HUES48 (cell line): ENCODE results near the gene SERBP1.

Source experiments
- H3K27ac ChIP-seq: one replicate; pipeline ENCODE4 v1.7.0; 2013; ENCODE audit warnings: low read depth, low read length, inconsistent platforms
- H3K27me3 ChIP-seq: 2 replicates; pipeline ENCODE4 v1.6.1; 2013; ENCODE audit warnings: mild to moderate bottlenecking, low read length; ENCODE audit not compliant: control insufficient read depth, insufficient read depth
- H3K36me3 ChIP-seq: 2 replicates; pipeline ENCODE4 v1.6.1; 2013; ENCODE audit warnings: low read length; ENCODE audit not compliant: control insufficient read depth, insufficient read depth
- H3K4me1 ChIP-seq: 2 replicates; pipeline ENCODE4 v1.6.1; 2013; ENCODE audit warnings: mild to moderate bottlenecking, low read length; ENCODE audit not compliant: control insufficient read depth, insufficient read depth
- H3K4me3 ChIP-seq: 2 replicates; pipeline ENCODE4 v1.5.1; 2013; ENCODE audit warnings: mild to moderate bottlenecking, low read depth, low read length
- H3K9ac ChIP-seq: 2 replicates; pipeline ENCODE4 v1.6.1; 2013; ENCODE audit warnings: mild to moderate bottlenecking, low read depth, low read length, moderate library complexity
- H3K9me3 ChIP-seq: 2 replicates; pipeline ENCODE4 v1.6.1; 2013; ENCODE audit warnings: low read length; ENCODE audit not compliant: control insufficient read depth, insufficient read depth

SERBP1 gene

GRCh38 chr1:67382292-67382691 lies 47.9 kb downstream of the SERBP1 start:
- Histone ChIP-seq H3K27ac (no peak overlapping the region), H3K4me3 (no peak overlapping the region), H3K27me3 (no peaks in the 10 kb centered on the region), H3K9ac (no peak overlapping the region), H3K4me1 (peaks cover 2% of the 10 kb centered on the region), H3K36me3 (no peaks in the 10 kb centered on the region), H3K9me3 (peaks cover 17% of the 10 kb centered on the region)

- no peaks in the 10 kb centered on the region for H3K27me3 ChIP-seq
- peaks cover 12% of the 10 kb centered on the region for H3K4me1 ChIP-seq
- no peak overlapping the region for H3K4me3 ChIP-seq
- no peak overlapping the region for H3K27ac ChIP-seq
- no peaks in the 10 kb centered on the region for H3K36me3 ChIP-seq
- peaks cover 17% of the 10 kb centered on the region for H3K9me3 ChIP-seq
- H3K9ac ChIP-seq: no peak overlapping the region
Measured at GRCh38 chr1:67381154-67381553, 49.0 kb downstream of the SERBP1 start.

- Histone ChIP-seq H3K4me1 (peaks cover 18% of the 10 kb centered on the region), H3K27me3 (no peaks in the 10 kb centered on the region), H3K9me3 (no peaks in the 10 kb centered on the region), H3K4me3 (no peak overlapping the region), H3K27ac (no peak overlapping the region), H3K9ac (no peak overlapping the region), H3K36me3 (no peaks in the 10 kb centered on the region)
Measured at GRCh38 chr1:67377253-67377652, 52.9 kb downstream of the SERBP1 start.

GRCh38 chr1:67376381-67376780 lies 53.8 kb downstream of the SERBP1 start:
- Histone ChIP-seq H3K9me3 (no peaks in the 10 kb centered on the region), H3K36me3 (no peaks in the 10 kb centered on the region), H3K9ac (no peak overlapping the region), H3K4me1 (peaks cover 26% of the 10 kb centered on the region), H3K27ac (no peak overlapping the region), H3K4me3 (no peak overlapping the region), H3K27me3 (no peaks in the 10 kb centered on the region)

- Histone ChIP-seq H3K9ac (no peak overlapping the region), H3K9me3 (no peaks in the 10 kb centered on the region), H3K27me3 (no peaks in the 10 kb centered on the region), H3K4me1 (peaks cover 28% of the 10 kb centered on the region), H3K36me3 (no peaks in the 10 kb centered on the region), H3K4me3 (no peak overlapping the region), H3K27ac (no peak overlapping the region)
Measured at GRCh38 chr1:67372898-67373297, 57.3 kb downstream of the SERBP1 start.

GRCh38 chr1:67372136-67372535 lies 58.1 kb downstream of the SERBP1 start:
- Histone ChIP-seq H3K4me1 (peaks cover 24% of the 10 kb centered on the region), H3K36me3 (no peaks in the 10 kb centered on the region), H3K27ac (no peak overlapping the region), H3K9ac (no peak overlapping the region), H3K27me3 (no peaks in the 10 kb centered on the region), H3K9me3 (no peaks in the 10 kb centered on the region), H3K4me3 (no peak overlapping the region)

GRCh38 chr1:67371681-67372080 lies 58.5 kb downstream of the SERBP1 start:
- no peaks in the 10 kb centered on the region for H3K27me3 ChIP-seq
- no peak overlapping the region for H3K4me3 ChIP-seq
- no peaks in the 10 kb centered on the region for H3K36me3 ChIP-seq
- no peaks in the 10 kb centered on the region for H3K9me3 ChIP-seq
- H3K9ac ChIP-seq: no peak overlapping the region
- H3K27ac ChIP-seq: no peak overlapping the region
- peaks cover 20% of the 10 kb centered on the region for H3K4me1 ChIP-seq

GRCh38 chr1:67371043-67371442 lies 59.2 kb downstream of the SERBP1 start:
- H3K9me3 ChIP-seq: no peaks in the 10 kb centered on the region
- H3K27me3 ChIP-seq: no peaks in the 10 kb centered on the region
- H3K27ac ChIP-seq: no peak overlapping the region
- peaks cover 15% of the 10 kb centered on the region for H3K4me1 ChIP-seq
- H3K36me3 ChIP-seq: no peaks in the 10 kb centered on the region
- no peak overlapping the region for H3K4me3 ChIP-seq
- H3K9ac ChIP-seq: no peak overlapping the region

- H3K36me3 ChIP-seq: no peaks in the 10 kb centered on the region
- no peaks in the 10 kb centered on the region for H3K9me3 ChIP-seq
- no peak overlapping the region for H3K4me3 ChIP-seq
- H3K27me3 ChIP-seq: no peaks in the 10 kb centered on the region
- H3K9ac ChIP-seq: no peak overlapping the region
- peaks cover 14% of the 10 kb centered on the region for H3K4me1 ChIP-seq
- H3K27ac ChIP-seq: no peak overlapping the region
Measured at GRCh38 chr1:67368046-67368514, 62.1 kb downstream of the SERBP1 start.

- Histone ChIP-seq H3K4me3 (no peak overlapping the region), H3K36me3 (no peaks in the 10 kb centered on the region), H3K27me3 (no peaks in the 10 kb centered on the region), H3K27ac (no peak overlapping the region), H3K4me1 (peaks cover 13% of the 10 kb centered on the region), H3K9ac (no peak overlapping the region), H3K9me3 (no peaks in the 10 kb centered on the region)
Measured at GRCh38 chr1:67367370-67368045, 62.7 kb downstream of the SERBP1 start.

- H3K4me1 ChIP-seq: no peaks in the 10 kb centered on the region
- no peak overlapping the region for H3K4me3 ChIP-seq
- no peak overlapping the region for H3K27ac ChIP-seq
- no peak overlapping the region for H3K9ac ChIP-seq
- no peaks in the 10 kb centered on the region for H3K36me3 ChIP-seq
- no peaks in the 10 kb centered on the region for H3K9me3 ChIP-seq
- H3K27me3 ChIP-seq: no peaks in the 10 kb centered on the region
Measured at GRCh38 chr1:67361641-67362040, 68.6 kb downstream of the SERBP1 start.
